ENCODE measurements around the gene EXOC6B. TPM values are rescaled to one million over a fixed set of nuclear protein-coding genes. Genes with fewer than 3 reads are reported as not detected.

The EXOC6B gene
- total and polyA plus RNA-seq, 7 donors = 4.4 to 26.8 (median 14.1) TPM

DNA sequence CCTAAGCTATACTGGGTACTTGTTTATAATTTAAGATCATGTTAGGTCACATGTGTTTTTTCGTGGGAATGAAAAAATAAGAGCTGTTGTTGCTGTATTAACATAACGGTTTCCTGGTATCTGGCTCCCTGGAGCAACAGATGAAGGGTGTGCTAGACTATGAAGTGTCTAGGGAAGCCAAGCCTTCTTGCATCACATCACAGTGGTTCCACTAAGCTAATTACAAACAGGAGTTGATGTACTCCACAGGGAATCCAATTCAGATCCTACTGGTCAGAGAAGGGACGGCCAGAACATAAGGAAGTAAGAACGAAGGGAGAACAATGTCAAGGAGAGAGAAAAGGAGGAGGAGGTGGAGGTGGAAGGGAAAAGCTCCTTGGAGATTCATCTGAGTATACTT is 485.2 kb downstream of the EXOC6B start:
- ATAC-seq = no peak
- H3K4me3 ChIP-seq = no peak overlapping the region
- no peak overlapping the region for H3K27ac ChIP-seq
- intact Hi-C loops (cut with DNase I) = no loop called here
- DNase-seq = no peak
- no peaks in the 10 kb centered on the region for H3K36me3 ChIP-seq (ENCODE audit: insufficient read depth in 1 of 2, low read depth in 1 of 2)
- TF ChIP-seq, protein P1, sequence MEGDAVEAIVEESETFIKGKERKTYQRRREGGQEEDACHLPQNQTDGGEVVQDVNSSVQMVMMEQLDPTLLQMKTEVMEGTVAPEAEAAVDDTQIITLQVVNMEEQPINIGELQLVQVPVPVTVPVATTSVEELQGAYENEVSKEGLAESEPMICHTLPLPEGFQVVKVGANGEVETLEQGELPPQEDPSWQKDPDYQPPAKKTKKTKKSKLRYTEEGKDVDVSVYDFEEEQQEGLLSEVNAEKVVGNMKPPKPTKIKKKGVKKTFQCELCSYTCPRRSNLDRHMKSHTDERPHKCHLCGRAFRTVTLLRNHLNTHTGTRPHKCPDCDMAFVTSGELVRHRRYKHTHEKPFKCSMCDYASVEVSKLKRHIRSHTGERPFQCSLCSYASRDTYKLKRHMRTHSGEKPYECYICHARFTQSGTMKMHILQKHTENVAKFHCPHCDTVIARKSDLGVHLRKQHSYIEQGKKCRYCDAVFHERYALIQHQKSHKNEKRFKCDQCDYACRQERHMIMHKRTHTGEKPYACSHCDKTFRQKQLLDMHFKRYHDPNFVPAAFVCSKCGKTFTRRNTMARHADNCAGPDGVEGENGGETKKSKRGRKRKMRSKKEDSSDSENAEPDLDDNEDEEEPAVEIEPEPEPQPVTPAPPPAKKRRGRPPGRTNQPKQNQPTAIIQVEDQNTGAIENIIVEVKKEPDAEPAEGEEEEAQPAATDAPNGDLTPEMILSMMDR (IDR thresholded peaks at IDR 0.05) = no peak
- no peaks in the 10 kb centered on the region for H3K9me3 ChIP-seq
- 51 to 68% (median 52%) methylated on average over 4 of the region's 4 CpGs for WGBS, 3 donors
- H3K27me3 ChIP-seq (ENCODE audit: insufficient read depth in 3 of 3, low read length in 2 of 3) = no peaks in the 10 kb centered on the region
- no peaks in the 10 kb centered on the region for H3K4me1 ChIP-seq

DNA sequence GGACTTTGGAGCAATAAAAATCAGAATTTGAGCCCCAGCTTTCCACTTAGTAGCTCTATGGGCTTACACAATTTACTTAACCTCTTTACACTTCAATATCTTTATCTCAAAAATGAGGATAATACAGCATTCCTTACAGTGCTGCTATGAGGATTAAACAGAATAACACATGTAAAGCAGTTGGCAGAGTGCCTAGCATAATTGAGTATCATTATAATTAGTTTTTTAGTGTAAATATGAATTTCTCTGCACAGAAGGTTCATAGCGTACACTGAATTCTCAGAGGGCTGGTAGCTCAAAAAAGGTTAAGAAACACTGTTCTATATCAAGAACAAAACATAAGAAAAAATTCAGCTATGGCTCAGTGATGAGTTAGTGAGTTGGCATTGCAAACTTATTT is 487.8 kb downstream of the EXOC6B start:
- Histone ChIP-seq H3K9me3 (no peaks in the 10 kb centered on the region), H3K4me3 (no peak overlapping the region), H3K36me3 (ENCODE audit: insufficient read depth in 1 of 2, low read depth in 1 of 2) (no peaks in the 10 kb centered on the region), H3K27ac (no peak overlapping the region), H3K4me1 (no peaks in the 10 kb centered on the region), H3K27me3 (ENCODE audit: insufficient read depth in 3 of 3, low read length in 2 of 3) (no peaks in the 10 kb centered on the region)
- intact Hi-C loops (cut with DNase I) = no loop called here
- DNase-seq (no peak), ATAC-seq (no peak)
- WGBS, 3 donors = 82 to 84% (median 82%) methylated on average over 1 of the region's 1 CpG
- TF ChIP-seq, protein P1 (IDR thresholded peaks at IDR 0.05) = no peak

DNA sequence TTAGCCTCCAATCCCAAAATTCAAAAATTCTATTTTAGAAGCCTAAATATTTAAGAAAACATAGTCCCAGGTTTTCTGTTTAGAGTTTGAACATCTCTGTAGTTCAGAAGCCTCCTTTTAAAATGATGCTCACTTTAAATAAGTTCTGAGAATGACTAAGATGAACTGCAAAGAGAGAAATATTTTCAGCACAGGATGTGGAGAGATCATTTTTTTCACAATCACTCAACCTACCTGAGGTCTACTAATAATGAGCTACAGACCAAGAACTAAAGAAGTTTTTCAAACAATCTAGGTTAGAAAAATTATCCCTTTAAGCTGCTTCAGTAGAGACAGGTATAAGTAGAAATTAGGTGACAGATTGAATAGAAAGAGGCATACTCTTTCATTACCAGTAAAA is 493.1 kb downstream of the EXOC6B start:
- Histone ChIP-seq H3K27ac (no peak overlapping the region), H3K36me3 (ENCODE audit: insufficient read depth in 1 of 2, low read depth in 1 of 2) (no peaks in the 10 kb centered on the region), H3K9me3 (no peaks in the 10 kb centered on the region), H3K27me3 (ENCODE audit: insufficient read depth in 3 of 3, low read length in 2 of 3) (no peaks in the 10 kb centered on the region), H3K4me3 (no peak overlapping the region), H3K4me1 (no peaks in the 10 kb centered on the region)
- ATAC-seq (no peak), DNase-seq (no peak)
- intact Hi-C loops (cut with DNase I) = no loop called here
- TF ChIP-seq, protein P1 (IDR thresholded peaks at IDR 0.05) = no peak

DNA sequence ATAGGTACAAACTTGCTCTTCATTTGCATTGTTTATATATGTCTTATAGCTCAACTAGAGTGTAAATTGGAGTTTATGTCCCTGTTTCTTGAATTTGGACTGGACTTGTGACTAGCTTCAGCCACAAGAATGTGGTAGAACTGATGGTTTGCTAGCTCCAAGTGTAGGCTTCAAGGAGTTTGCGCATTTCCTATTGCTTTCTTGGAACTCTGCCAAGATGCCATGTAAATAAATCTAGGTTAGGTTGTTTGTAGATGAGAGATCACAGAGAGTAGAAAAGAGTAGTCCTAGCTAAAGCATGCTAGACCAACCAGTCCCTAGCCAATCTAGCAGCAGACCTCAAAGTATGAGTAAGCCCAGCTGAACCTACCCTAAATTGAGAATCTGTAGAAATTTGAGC is 495.2 kb downstream of the EXOC6B start:
- ATAC-seq (no peak), DNase-seq (no peak)
- TF ChIP-seq, protein P1 (IDR thresholded peaks at IDR 0.05) = no peak
- intact Hi-C loops (cut with DNase I) = no loop called here
- H3K4me3 ChIP-seq = no peak overlapping the region
- WGBS, 3 donors = 97 to 100% (median 100%) methylated on average over 1 of the region's 1 CpG
- H3K27ac ChIP-seq = no peak overlapping the region
- no peaks in the 10 kb centered on the region for H3K9me3 ChIP-seq
- no peaks in the 10 kb centered on the region for H3K27me3 ChIP-seq (ENCODE audit: insufficient read depth in 3 of 3, low read length in 2 of 3)
- H3K36me3 ChIP-seq (ENCODE audit: insufficient read depth in 1 of 2, low read depth in 1 of 2) = no peaks in the 10 kb centered on the region
- H3K4me1 ChIP-seq = no peaks in the 10 kb centered on the region

DNA sequence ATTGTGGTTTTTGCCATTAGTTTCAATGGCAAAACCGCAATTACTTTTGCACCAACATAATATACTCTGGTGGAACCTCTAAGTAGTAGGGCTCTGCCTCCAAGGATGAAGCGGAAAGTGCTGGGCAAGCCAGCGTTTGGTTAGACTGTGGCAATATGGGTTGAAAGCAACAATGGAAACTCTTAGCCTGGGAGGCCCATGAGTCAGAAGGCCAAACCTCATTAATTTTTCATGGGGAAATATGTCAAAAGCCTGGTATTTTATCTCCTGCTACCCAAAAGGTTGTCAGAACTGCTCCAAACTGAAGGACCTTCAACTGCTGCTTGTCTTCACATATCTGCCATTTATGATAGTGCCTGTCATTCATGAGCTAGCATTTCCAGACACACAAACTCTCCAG is 499.1 kb downstream of the EXOC6B start:
- TF ChIP-seq, protein P1 (IDR thresholded peaks at IDR 0.05) = no peak
- WGBS, 3 donors = 89 to 94% (median 90%) methylated on average over 3 of the region's 3 CpGs

More for the DNA sequence above, 499.1 kb downstream of the EXOC6B start:
- DNase-seq (no peak), ATAC-seq (no peak)
- H3K9me3 ChIP-seq = no peaks in the 10 kb centered on the region
- H3K4me1 ChIP-seq = no peaks in the 10 kb centered on the region
- H3K36me3 ChIP-seq (ENCODE audit: insufficient read depth in 1 of 2, low read depth in 1 of 2) = no peaks in the 10 kb centered on the region
- H3K4me3 ChIP-seq = no peak overlapping the region
- H3K27me3 ChIP-seq (ENCODE audit: insufficient read depth in 3 of 3, low read length in 2 of 3) = no peaks in the 10 kb centered on the region
- intact Hi-C loops (cut with DNase I) = no loop called here
- H3K27ac ChIP-seq = no peak overlapping the region
